Activated CD4-positive, alpha-beta T cell treated with anti-CD3 and anti-CD28 coated beads, Interleukin-2, amount 50 U/mL, for 24 hours (primary cell): ENCODE measurements around the gene CCDC187.

ENCODE experiments used
- DNase-seq, 2 donors: peaks; one replicate each; pipeline ENCODE4 v3.0.0-alpha.2; 2020; ENCODE audit warnings: low read depth in 1 of 2, low spot score in 1 of 2

CCDC187 gene

GRCh38 chr9:136255166-136255538 is 48.7 kb downstream of the CCDC187 start:
- no peak for DNase-seq

- DNase-seq = no peak
Measured at GRCh38 chr9:136254381-136255165, 49.3 kb downstream of the CCDC187 start.

- no peak for DNase-seq
Measured at GRCh38 chr9:136253246-136254130, 50.4 kb downstream of the CCDC187 start.

GRCh38 chr9:136252846-136253245 is 51.0 kb downstream of the CCDC187 start:
- no peak for DNase-seq

- DNase-seq = no peak
Measured at GRCh38 chr9:136252281-136252680, 51.6 kb downstream of the CCDC187 start.

GRCh38 chr9:136251264-136252115 is 52.4 kb downstream of the CCDC187 start:
- no peak for DNase-seq

- no peak for DNase-seq
Measured at GRCh38 chr9:136250676-136251075, 53.2 kb downstream of the CCDC187 start.

GRCh38 chr9:136249877-136250559 is 53.9 kb downstream of the CCDC187 start:
- no peak for DNase-seq

- DNase-seq = no peak
Measured at GRCh38 chr9:136248951-136249876, 54.7 kb downstream of the CCDC187 start.

GRCh38 chr9:136247947-136248637 is 55.8 kb downstream of the CCDC187 start:
- no peak for DNase-seq

GRCh38 chr9:136247551-136247916 is 56.4 kb downstream of the CCDC187 start:
- no peak for DNase-seq

GRCh38 chr9:136246849-136247550 is 56.9 kb downstream of the CCDC187 start:
- no peak for DNase-seq

- DNase-seq = peak; percentile 74 to 76
Measured at GRCh38 chr9:136245219-136246150, 58.4 kb downstream of the CCDC187 start, which contains the start of gene QSOX2. Gene QSOX2, minus strand, starts transcription at chr9:136245812. Its CDS starts 9 bp downstream, at chr9:136245803.

GRCh38 chr9:136244969-136245218 is 59.0 kb downstream of the CCDC187 start:
- DNase-seq = no peak

GRCh38 chr9:136244122-136244968 is 59.5 kb downstream of the CCDC187 start:
- peak; percentile 33 to 69 for DNase-seq

GRCh38 chr9:136243631-136244030 is 60.3 kb downstream of the CCDC187 start:
- DNase-seq = no peak
